Neuron (in vitro differentiated cells): ENCODE measurements around the gene NRG3.
A peak's percentile ranks its signal among the peaks of the same experiment; 100 is the strongest.

ENCODE experiments used
- H2AFZ ChIP-seq: one replicate; pipeline ENCODE4 v1.6.1; 2013; ENCODE audit warnings: low read depth, mild to moderate bottlenecking, inconsistent platforms, low read length, moderate library complexity
- H3K27me3 ChIP-seq: one replicate; pipeline ENCODE4 v1.6.1; 2013; ENCODE audit warnings: low read length; ENCODE audit not compliant: insufficient read depth
- H3K36me3 ChIP-seq: one replicate; pipeline ENCODE4 v1.6.1; 2013; ENCODE audit warnings: low read length; ENCODE audit not compliant: insufficient read depth
- H3K4me1 ChIP-seq: one replicate; pipeline ENCODE4 v1.6.1; 2013; ENCODE audit warnings: low read length; ENCODE audit not compliant: insufficient read depth
- H3K4me3 ChIP-seq: 2 replicates; pipeline ENCODE4 v1.5.1; 2013; ENCODE audit warnings: mild to moderate bottlenecking, low read length, moderate library complexity
- H3K9me3 ChIP-seq: one replicate; pipeline ENCODE4 v1.6.1; 2013; ENCODE audit warnings: low read length

The NRG3 gene

DNA sequence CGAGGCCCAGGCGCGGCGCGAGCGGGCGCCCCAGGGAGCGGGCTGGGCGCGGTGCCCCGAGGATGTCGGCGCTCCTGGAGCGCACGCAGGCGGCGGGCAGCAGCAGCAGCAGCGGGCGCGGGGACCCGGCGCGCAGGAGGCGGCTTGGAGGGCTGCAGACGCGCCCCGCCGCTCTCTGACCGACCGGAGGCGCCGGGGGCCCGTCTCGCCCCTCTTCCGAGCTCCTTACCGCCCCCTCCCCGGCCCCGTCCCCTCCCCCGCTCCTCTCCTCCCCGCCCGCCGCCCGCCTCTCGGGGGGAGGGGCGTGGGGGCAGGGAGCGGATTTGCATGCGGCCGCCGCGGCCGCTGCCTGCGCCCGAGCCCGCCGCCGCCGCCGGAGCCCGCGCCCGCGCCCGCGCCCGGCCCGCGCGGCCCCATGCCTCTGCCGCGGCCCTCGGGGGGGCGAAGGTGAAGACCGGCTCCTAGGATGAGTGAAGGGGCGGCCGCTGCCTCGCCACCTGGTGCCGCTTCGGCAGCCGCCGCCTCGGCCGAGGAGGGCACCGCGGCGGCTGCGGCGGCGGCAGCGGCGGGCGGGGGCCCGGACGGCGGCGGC lies at the start of gene NRG3:
Gene NRG3 (plus strand): TSS at position 320 of the 592 bp plus-strand sequence.
- Histone ChIP-seq H3K27me3 (no peaks in the 10 kb centered on the region), H2AFZ (peak within 1 kb of the TSS; percentile 92), H3K4me1 (peaks cover 23% of the 10 kb centered on the region), H3K4me3 (peak within 1 kb of the TSS; percentile 81), H3K9me3 (no peaks in the 10 kb centered on the region), H3K36me3 (no peaks in the 10 kb centered on the region)

GRCh38 chr10:81828251-81828650 lies 46.7 kb upstream of the NRG3 start:
- Histone ChIP-seq H3K4me3 (no peak overlapping the region), H3K36me3 (no peaks in the 10 kb centered on the region), H3K9me3 (no peaks in the 10 kb centered on the region)

GRCh38 chr10:81831060-81831459 lies 43.9 kb upstream of the NRG3 start:
- no peaks in the 10 kb centered on the region for H3K27me3 ChIP-seq
- H3K4me1 ChIP-seq = peaks cover 5% of the 10 kb centered on the region
- H3K9me3 ChIP-seq = no peaks in the 10 kb centered on the region
- H2AFZ ChIP-seq = no peak overlapping the region
- H3K4me3 ChIP-seq = no peak overlapping the region
- H3K36me3 ChIP-seq = no peaks in the 10 kb centered on the region

More at GRCh38 chr10:81828251-81828650, 46.7 kb upstream of the NRG3 start:
- H2AFZ ChIP-seq = no peak overlapping the region
- no peaks in the 10 kb centered on the region for H3K27me3 ChIP-seq
- H3K4me1 ChIP-seq = peaks cover 13% of the 10 kb centered on the region

- H3K27me3 ChIP-seq = no peaks in the 10 kb centered on the region
- no peak overlapping the region for H2AFZ ChIP-seq
- no peaks in the 10 kb centered on the region for H3K9me3 ChIP-seq
- no peak overlapping the region for H3K4me3 ChIP-seq
- peaks cover 3% of the 10 kb centered on the region for H3K4me1 ChIP-seq
- H3K36me3 ChIP-seq = no peaks in the 10 kb centered on the region
Measured at GRCh38 chr10:81838950-81839349, 36.0 kb upstream of the NRG3 start.

DNA sequence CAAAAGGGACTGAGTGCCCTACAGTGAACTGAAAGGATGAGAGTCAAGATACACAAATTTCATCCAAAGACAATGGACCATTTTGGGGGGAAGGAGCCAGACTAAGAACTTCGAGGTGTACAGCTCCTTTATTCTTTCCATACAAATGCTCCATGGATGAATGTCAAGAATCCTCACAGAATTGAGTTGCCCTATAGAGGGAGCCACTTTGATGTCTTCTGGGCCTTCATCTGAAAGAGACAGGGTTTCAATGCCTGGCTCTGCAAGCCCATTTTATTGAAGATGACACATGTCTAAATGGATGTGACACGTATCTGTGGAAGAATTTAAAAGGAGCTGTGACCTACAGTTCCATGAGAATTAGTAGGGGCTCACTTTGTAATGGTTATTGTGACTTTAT lies 32.0 kb upstream of the NRG3 start:
- Histone ChIP-seq H2AFZ (no peak overlapping the region), H3K9me3 (no peaks in the 10 kb centered on the region), H3K36me3 (no peaks in the 10 kb centered on the region), H3K27me3 (no peaks in the 10 kb centered on the region), H3K4me3 (no peak overlapping the region), H3K4me1 (peaks cover 3% of the 10 kb centered on the region)

DNA sequence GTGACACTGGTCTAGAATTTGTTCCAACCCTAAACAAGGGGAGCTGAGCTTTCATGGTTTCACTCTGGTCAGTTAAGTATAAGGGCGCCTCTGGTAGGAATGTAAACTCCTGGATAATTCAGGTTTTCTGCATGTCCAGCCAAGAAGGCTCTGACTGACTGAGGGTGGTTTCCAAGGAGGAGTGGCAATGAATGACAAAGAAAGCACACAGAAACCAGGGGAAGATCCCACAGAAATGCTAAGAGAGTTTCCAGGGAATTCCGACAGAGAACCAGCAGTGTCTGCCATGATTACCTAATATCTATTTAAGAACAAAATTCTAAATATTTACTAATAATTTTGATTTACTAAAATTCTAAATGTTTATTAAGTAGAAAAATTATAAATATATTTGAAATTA lies 27.3 kb upstream of the NRG3 start:
- Histone ChIP-seq H3K9me3 (no peaks in the 10 kb centered on the region), H3K4me3 (no peak overlapping the region), H3K27me3 (peaks cover 3% of the 10 kb centered on the region), H2AFZ (no peak overlapping the region), H3K4me1 (no peaks in the 10 kb centered on the region), H3K36me3 (no peaks in the 10 kb centered on the region)

GRCh38 chr10:81848514-81848913 lies 26.5 kb upstream of the NRG3 start:
- Histone ChIP-seq H3K9me3 (no peaks in the 10 kb centered on the region), H3K4me3 (no peak overlapping the region), H3K27me3 (peaks cover 3% of the 10 kb centered on the region), H3K36me3 (no peaks in the 10 kb centered on the region), H3K4me1 (no peaks in the 10 kb centered on the region), H2AFZ (peak overlapping the region; percentile 2)

GRCh38 chr10:81848931-81849330 lies 26.1 kb upstream of the NRG3 start:
- Histone ChIP-seq H3K36me3 (no peaks in the 10 kb centered on the region), H2AFZ (peak overlapping the region; percentile 2), H3K4me3 (no peak overlapping the region), H3K9me3 (no peaks in the 10 kb centered on the region), H3K27me3 (peaks cover 3% of the 10 kb centered on the region), H3K4me1 (no peaks in the 10 kb centered on the region)

GRCh38 chr10:81862596-81862995 lies 12.4 kb upstream of the NRG3 start:
- H3K36me3 ChIP-seq = no peaks in the 10 kb centered on the region
- H2AFZ ChIP-seq = no peak overlapping the region
- H3K9me3 ChIP-seq = no peaks in the 10 kb centered on the region
- peaks cover 16% of the 10 kb centered on the region for H3K4me1 ChIP-seq
- H3K4me3 ChIP-seq = no peak overlapping the region
- no peaks in the 10 kb centered on the region for H3K27me3 ChIP-seq

DNA sequence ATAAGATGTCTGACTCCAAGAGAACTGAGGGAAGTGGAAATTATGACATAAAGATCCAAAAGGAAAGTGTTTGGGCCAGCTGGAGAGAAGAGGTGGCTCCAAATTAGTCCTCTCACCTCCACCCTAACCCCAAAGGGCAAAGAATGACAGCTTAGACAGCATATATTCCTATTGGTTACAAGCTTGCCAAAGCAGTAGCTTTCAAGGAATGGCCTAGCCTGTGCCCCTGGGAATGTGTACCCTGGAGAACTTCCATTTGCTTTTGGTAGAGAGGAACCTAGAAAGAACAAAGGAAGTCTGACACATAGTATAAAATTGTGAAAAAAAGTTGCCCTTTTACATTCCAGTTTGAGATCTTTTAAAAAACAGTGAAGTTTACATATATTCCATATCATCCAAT lies 11.2 kb upstream of the NRG3 start:
- Histone ChIP-seq H3K4me3 (no peak overlapping the region), H3K27me3 (no peaks in the 10 kb centered on the region), H3K36me3 (no peaks in the 10 kb centered on the region), H3K9me3 (no peaks in the 10 kb centered on the region), H3K4me1 (peaks cover 16% of the 10 kb centered on the region), H2AFZ (no peak overlapping the region)

- no peaks in the 10 kb centered on the region for H3K36me3 ChIP-seq
- H3K9me3 ChIP-seq = no peaks in the 10 kb centered on the region
- no peak overlapping the region for H2AFZ ChIP-seq
Measured at GRCh38 chr10:81865581-81865980, 9.4 kb upstream of the NRG3 start.

DNA sequence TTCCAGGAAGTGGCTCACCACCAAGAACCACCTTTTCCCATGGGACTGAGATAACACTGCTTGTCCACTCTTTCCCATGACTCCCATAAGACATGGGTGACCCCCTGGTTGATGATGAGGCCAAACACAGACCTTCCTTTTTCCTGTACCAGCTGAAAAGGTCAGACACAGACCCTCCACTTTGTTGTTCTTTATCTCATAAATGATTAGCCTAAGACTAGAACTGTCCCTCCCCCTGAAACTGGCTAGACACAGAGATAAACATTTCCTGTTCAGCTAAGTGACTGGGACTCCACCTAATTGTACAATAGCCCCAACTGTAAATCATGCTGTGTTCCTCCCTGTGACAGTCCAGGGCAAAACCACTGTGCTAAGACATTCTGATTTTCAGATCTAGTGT lies 8.2 kb upstream of the NRG3 start:
- H2AFZ ChIP-seq = no peak overlapping the region
- H3K36me3 ChIP-seq = no peaks in the 10 kb centered on the region
- H3K4me3 ChIP-seq = no peak overlapping the region
- peaks cover 13% of the 10 kb centered on the region for H3K4me1 ChIP-seq
- H3K9me3 ChIP-seq = no peaks in the 10 kb centered on the region
- no peaks in the 10 kb centered on the region for H3K27me3 ChIP-seq

More at GRCh38 chr10:81865581-81865980, 9.4 kb upstream of the NRG3 start:
- Histone ChIP-seq H3K4me1 (peaks cover 16% of the 10 kb centered on the region), H3K27me3 (no peaks in the 10 kb centered on the region), H3K4me3 (no peak overlapping the region)

- Histone ChIP-seq H3K4me1 (peaks cover 11% of the 10 kb centered on the region), H3K9me3 (no peaks in the 10 kb centered on the region), H2AFZ (no peak overlapping the region), H3K27me3 (no peaks in the 10 kb centered on the region), H3K36me3 (no peaks in the 10 kb centered on the region), H3K4me3 (no peak overlapping the region)
Measured at GRCh38 chr10:81870472-81870871, 4.5 kb upstream of the NRG3 start.

DNA sequence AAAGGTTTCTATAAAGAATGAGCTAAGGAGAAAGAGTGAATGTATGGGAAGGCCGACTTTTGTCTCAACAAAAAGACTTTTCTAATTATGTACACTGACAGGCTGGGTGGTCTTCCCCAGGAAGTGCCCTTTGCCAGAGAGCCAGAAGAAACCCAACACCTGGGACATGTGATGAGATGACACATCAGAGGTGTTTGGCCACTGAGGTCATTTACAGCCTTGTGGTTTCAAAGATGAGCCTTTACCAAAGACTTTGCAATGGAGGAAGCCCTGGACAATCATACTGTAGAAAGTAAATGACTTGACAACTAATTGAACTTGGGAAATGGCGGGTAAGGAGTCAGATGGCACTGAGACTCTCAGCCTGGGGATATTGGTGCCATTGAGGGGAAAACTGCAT lies 3.4 kb upstream of the NRG3 start:
- Histone ChIP-seq H3K4me1 (peaks cover 6% of the 10 kb centered on the region), H3K9me3 (no peaks in the 10 kb centered on the region), H3K36me3 (no peaks in the 10 kb centered on the region), H3K27me3 (no peaks in the 10 kb centered on the region), H2AFZ (no peak overlapping the region), H3K4me3 (no peak overlapping the region)
